Endodermal cell (in vitro differentiated cells): Measurements from ENCODE around the gene CRISPLD2. TPM values are rescaled to one million over a fixed set of nuclear protein-coding genes. Genes with fewer than 3 reads are reported as not detected.

ENCODE experiments used
- DNase-seq: peaks from one replicate; pipeline ENCODE4 v3.0.0-alpha.2; 2017
- H3K27ac ChIP-seq: 2 replicates; pipeline ENCODE4 v1.5.1; 2013; ENCODE audit warnings: mild to moderate bottlenecking, low read depth, low read length, moderate library complexity
- H3K27me3 ChIP-seq: 2 replicates; pipeline ENCODE4 v1.6.1; 2013; ENCODE audit warnings: mild to moderate bottlenecking, low read length, moderate library complexity; ENCODE audit not compliant: insufficient read depth, control insufficient read depth, poor library complexity, severe bottlenecking
- H3K36me3 ChIP-seq: 2 replicates; pipeline ENCODE4 v1.7.0; 2013; ENCODE audit warnings: mild to moderate bottlenecking, low read length, moderate library complexity; ENCODE audit not compliant: control insufficient read depth, insufficient read depth
- H3K4me1 ChIP-seq: one replicate; pipeline ENCODE4 v1.7.0; 2013; ENCODE audit warnings: low read length; ENCODE audit not compliant: control insufficient read depth, insufficient read depth
- H3K4me3 ChIP-seq: 2 replicates; pipeline ENCODE4 v1.5.1; 2013; ENCODE audit warnings: mild to moderate bottlenecking, low read length, moderate library complexity
- H3K9ac ChIP-seq: 2 replicates; pipeline ENCODE4 v1.6.1; 2013; ENCODE audit warnings: mild to moderate bottlenecking, low read length, moderate library complexity; ENCODE audit not compliant: poor library complexity, severe bottlenecking; ENCODE audit errors: extremely low read depth
- H3K9me3 ChIP-seq: 2 replicates; pipeline ENCODE4 v1.6.1; 2013; ENCODE audit warnings: mild to moderate bottlenecking, low read length, moderate library complexity; ENCODE audit not compliant: control insufficient read depth
- H3K27ac Mint-ChIP-seq: 2 replicates; pipeline ENCODE4 v1.8.0; 2020; ENCODE audit warnings: mixed read lengths
- H3K27me3 Mint-ChIP-seq: 2 replicates; pipeline ENCODE4 v1.8.0; 2021; ENCODE audit warnings: mild to moderate bottlenecking, mixed read lengths; ENCODE audit not compliant: insufficient read depth
- H3K36me3 Mint-ChIP-seq: 2 replicates; pipeline ENCODE4 v1.8.0; 2020; ENCODE audit warnings: low read depth, mixed read lengths
- H3K4me1 Mint-ChIP-seq: 2 replicates; pipeline ENCODE4 v1.8.0; 2020; ENCODE audit warnings: mixed read lengths
- H3K4me3 Mint-ChIP-seq: 2 replicates; pipeline ENCODE4 v1.8.0; 2020; ENCODE audit warnings: mild to moderate bottlenecking, moderate library complexity, mixed read lengths
- H3K9me3 Mint-ChIP-seq: 2 replicates; pipeline ENCODE4 v1.8.0; 2020; ENCODE audit warnings: mild to moderate bottlenecking, mixed read lengths
- WGBS, 2 experiments: methylation state at CpG; one replicate each; pipeline versions ENCODE4 v1.1.5 to v1.1.7; 2013; ENCODE audit warnings: missing lambda C conversion rate in 2 of 2, mixed read lengths in 1 of 2; ENCODE audit not compliant: insufficient coverage in 1 of 2, insufficient read length in 1 of 2; 5-methylcytosine and 5-hydroxymethylcytosine counted together
- total RNA-seq, 2 donors: library from RNA; stranded (reverse); fragmentation: NEBNext Ultra II Directional in 1 of 2; extraction: Animal tissue kit (Norgen Biotek cat#: 25700) in 1 of 2; gene quantifications; 2 replicates in 1 of 2; 3 replicates in 1 of 2; pipeline ENCODE4 v1.2.1, GENCODE V29; 2021
- TF ChIP-seq, protein P1 (sequence below): fragments of 200-600 bp; sonication (generic); conservative IDR thresholded peaks from 2 replicates; pipeline ENCODE4 v1.5.0; 2021; ENCODE audit warnings: antibody characterized with exemption, mild to moderate bottlenecking

CRISPLD2 gene
- total RNA-seq, 2 donors from 2014 or later, result 5.0 to 9.3 TPM

DNA sequence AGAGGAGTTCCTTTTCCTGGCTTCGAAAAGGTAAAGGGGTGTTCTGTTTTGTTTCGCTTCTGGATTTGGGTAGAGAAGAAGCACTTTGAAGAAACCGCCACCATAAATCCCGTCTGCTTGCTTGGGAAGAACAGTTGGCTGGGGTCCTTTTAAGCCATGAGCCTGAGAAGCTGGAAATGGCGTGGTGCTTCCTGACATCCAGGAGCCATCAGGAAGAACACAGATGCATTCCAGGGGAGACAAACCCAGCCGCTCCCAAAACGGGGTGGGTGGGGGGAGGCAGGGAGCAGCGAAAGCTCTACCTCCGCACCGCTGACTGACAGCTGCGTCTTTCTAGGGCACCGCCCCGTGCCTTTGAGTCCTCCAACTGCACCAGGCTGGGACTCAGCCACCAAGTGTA is 99.9 kb downstream of the CRISPLD2 start:
- Histone ChIP-seq H3K4me1 (peaks cover 2% of the 10 kb centered on the region), H3K27ac (no peak overlapping the region), H3K27me3 (no peaks in the 10 kb centered on the region), H3K36me3 (no peaks in the 10 kb centered on the region), H3K9ac (no peak overlapping the region), H3K4me3 (no peak overlapping the region), H3K9me3 (no peaks in the 10 kb centered on the region)
- Mint-ChIP-seq H3K4me1 (peaks cover 5% of the 10 kb centered on the region), H3K27ac (no peak overlapping the region), H3K36me3 (no peaks in the 10 kb centered on the region), H3K27me3 (no peaks in the 10 kb centered on the region), H3K4me3 (no peak overlapping the region), H3K9me3 (no peaks in the 10 kb centered on the region)
- no peak for DNase-seq
- 86 to 87% methylated on average over 12 to 13 of the region's 13 CpGs for WGBS, 2 experiments
- TF ChIP-seq, protein P1, sequence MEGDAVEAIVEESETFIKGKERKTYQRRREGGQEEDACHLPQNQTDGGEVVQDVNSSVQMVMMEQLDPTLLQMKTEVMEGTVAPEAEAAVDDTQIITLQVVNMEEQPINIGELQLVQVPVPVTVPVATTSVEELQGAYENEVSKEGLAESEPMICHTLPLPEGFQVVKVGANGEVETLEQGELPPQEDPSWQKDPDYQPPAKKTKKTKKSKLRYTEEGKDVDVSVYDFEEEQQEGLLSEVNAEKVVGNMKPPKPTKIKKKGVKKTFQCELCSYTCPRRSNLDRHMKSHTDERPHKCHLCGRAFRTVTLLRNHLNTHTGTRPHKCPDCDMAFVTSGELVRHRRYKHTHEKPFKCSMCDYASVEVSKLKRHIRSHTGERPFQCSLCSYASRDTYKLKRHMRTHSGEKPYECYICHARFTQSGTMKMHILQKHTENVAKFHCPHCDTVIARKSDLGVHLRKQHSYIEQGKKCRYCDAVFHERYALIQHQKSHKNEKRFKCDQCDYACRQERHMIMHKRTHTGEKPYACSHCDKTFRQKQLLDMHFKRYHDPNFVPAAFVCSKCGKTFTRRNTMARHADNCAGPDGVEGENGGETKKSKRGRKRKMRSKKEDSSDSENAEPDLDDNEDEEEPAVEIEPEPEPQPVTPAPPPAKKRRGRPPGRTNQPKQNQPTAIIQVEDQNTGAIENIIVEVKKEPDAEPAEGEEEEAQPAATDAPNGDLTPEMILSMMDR, result no peak

GRCh38 chr16:84920333-84920732 is 100.5 kb downstream of the CRISPLD2 start:
- Histone ChIP-seq H3K9me3 (no peaks in the 10 kb centered on the region), H3K27ac (no peak overlapping the region), H3K9ac (no peak overlapping the region), H3K36me3 (no peaks in the 10 kb centered on the region), H3K4me3 (no peak overlapping the region), H3K27me3 (no peaks in the 10 kb centered on the region), H3K4me1 (peaks cover 2% of the 10 kb centered on the region)
- Mint-ChIP-seq H3K36me3 (no peaks in the 10 kb centered on the region), H3K4me3 (no peak overlapping the region), H3K27me3 (no peaks in the 10 kb centered on the region), H3K9me3 (no peaks in the 10 kb centered on the region), H3K4me1 (peaks cover 7% of the 10 kb centered on the region), H3K27ac (no peak overlapping the region)
- TF ChIP-seq, protein P1, result no peak
- DNase-seq, result no peak
- 94 to 100% methylated on average over 2 to 8 of the region's 8 CpGs for WGBS, 2 experiments

GRCh38 chr16:84922351-84923120 is 102.8 kb downstream of the CRISPLD2 start:
- peaks cover 7% of the 10 kb centered on the region for H3K4me1 Mint-ChIP-seq
- no peak for DNase-seq
- Histone ChIP-seq H3K4me3 (no peak overlapping the region), H3K27ac (peak overlapping the region; percentile 90), H3K36me3 (no peaks in the 10 kb centered on the region), H3K27me3 (no peaks in the 10 kb centered on the region), H3K9ac (peak overlapping the region; percentile 11), H3K4me1 (peaks cover 2% of the 10 kb centered on the region), H3K9me3 (no peaks in the 10 kb centered on the region)
- H3K4me3 Mint-ChIP-seq, result no peak overlapping the region
- TF ChIP-seq, protein P1, result no peak
- H3K36me3 Mint-ChIP-seq, result no peaks in the 10 kb centered on the region
- no peaks in the 10 kb centered on the region for H3K27me3 Mint-ChIP-seq
- WGBS, 2 experiments, result 73 to 80% methylated on average over 11 to 19 of the region's 19 CpGs
- no peak overlapping the region for H3K27ac Mint-ChIP-seq
- no peaks in the 10 kb centered on the region for H3K9me3 Mint-ChIP-seq
